Naive thymus-derived CD4-positive, alpha-beta T cell (primary cell): Measurements from ENCODE around the gene PTGS2. TPM values are rescaled to one million over a fixed set of nuclear protein-coding genes. Genes with fewer than 3 reads are reported as not detected.
"Not testable (repeated sequence)": the region's sequence is repeated elsewhere in the genome, so short reads cannot be mapped to it uniquely, and the experiment has no call there.

Experiments
- ATAC-seq: fragments of 150-1000 bp; cut with Tn5 transposase; 2 replicates; pipeline ENCODE4 v1.10.0; 2021; ENCODE audit warnings: mild to moderate bottlenecking, moderate library complexity
- CTCF ChIA-PET: fragments of 350-600 bp; sonication (Branson Sonifier 250); formaldehyde crosslinking; loops from one replicate; lab custom pipeline; 2021; ENCODE audit warnings: antibody characterized with exemption; lab: Charles Lee
- POLR2A ChIA-PET: fragments of 350-600 bp; sonication (Branson Sonifier 250); formaldehyde crosslinking; loops from one replicate; lab custom pipeline; 2021; ENCODE audit warnings: antibody characterized with exemption, inconsistent platforms; lab: Charles Lee
- DNase-seq, 9 donors: peaks; one replicate each; pipeline versions ENCODE4 v3.0.0 to v3.0.0-alpha.2; 2020 to 2022; ENCODE audit warnings: mixed read lengths in 1 of 9
- H3K27ac ChIP-seq: one replicate; pipeline ENCODE4 v1.7.0; 2013; ENCODE audit warnings: mild to moderate bottlenecking, low read depth, low read length, moderate library complexity
- H3K27me3 ChIP-seq, 2 donors: one replicate each; pipeline ENCODE4 v1.7.0; 2013; ENCODE audit warnings: low read length in 2 of 2, mild to moderate bottlenecking in 2 of 2, moderate library complexity in 2 of 2; ENCODE audit not compliant: control insufficient read depth in 2 of 2, insufficient read depth in 2 of 2
- H3K36me3 ChIP-seq, 3 experiments: 1 replicate in 2 of 3; 2 replicates in 1 of 3; pipeline ENCODE4 v1.7.0; 2013; ENCODE audit warnings: low read length in 3 of 3, mild to moderate bottlenecking in 3 of 3, moderate library complexity in 1 of 3; ENCODE audit not compliant: insufficient read depth in 3 of 3, control insufficient read depth in 2 of 3
- H3K4me1 ChIP-seq, 2 donors: one replicate each; pipeline ENCODE4 v1.7.0; 2013; ENCODE audit warnings: low read length in 2 of 2, mild to moderate bottlenecking in 2 of 2, moderate library complexity in 1 of 2; ENCODE audit not compliant: control insufficient read depth in 2 of 2, insufficient read depth in 2 of 2
- H3K4me3 ChIP-seq: 2 replicates; pipeline ENCODE4 v1.7.0; 2013; ENCODE audit warnings: mild to moderate bottlenecking, low read length
- H3K9me3 ChIP-seq, 3 experiments: 1 replicate in 2 of 3; 2 replicates in 1 of 3; pipeline ENCODE4 v1.7.0; 2013; ENCODE audit warnings: low read length in 3 of 3; ENCODE audit not compliant: control insufficient read depth in 2 of 3
- H3K27ac Mint-ChIP-seq, 9 donors: one replicate each; pipeline ENCODE4 v1.8.0; 2020 to 2022; ENCODE audit warnings: mixed read lengths in 9 of 9, mild to moderate bottlenecking in 8 of 9, moderate library complexity in 5 of 9, inconsistent platforms in 2 of 9
- H3K27me3 Mint-ChIP-seq, 5 donors: one replicate each; pipeline ENCODE4 v1.8.0; 2021 to 2022; ENCODE audit warnings: mixed read lengths in 5 of 5, mild to moderate bottlenecking in 1 of 5
- H3K36me3 Mint-ChIP-seq, 5 donors: one replicate each; pipeline ENCODE4 v1.8.0; 2020 to 2022; ENCODE audit warnings: mixed read lengths in 5 of 5, mild to moderate bottlenecking in 3 of 5, inconsistent platforms in 1 of 5
- H3K4me1 Mint-ChIP-seq, 7 donors: one replicate each; pipeline ENCODE4 v1.8.0; 2020 to 2022; ENCODE audit warnings: mixed read lengths in 7 of 7, mild to moderate bottlenecking in 3 of 7, inconsistent platforms in 1 of 7
- H3K4me3 Mint-ChIP-seq, 10 donors: one replicate each; pipeline ENCODE4 v1.8.0; 2020 to 2022; ENCODE audit warnings: mild to moderate bottlenecking in 10 of 10, mixed read lengths in 10 of 10, moderate library complexity in 6 of 10, inconsistent platforms in 2 of 10
- H3K9me3 Mint-ChIP-seq, 11 donors: one replicate each; pipeline ENCODE4 v1.8.0; 2020 to 2022; ENCODE audit warnings: mixed read lengths in 11 of 11, mild to moderate bottlenecking in 4 of 11, inconsistent platforms in 1 of 11, moderate library complexity in 1 of 11
- intact Hi-C, 2 donors: fragments of 100-400 bp; cut with micrococcal nuclease; formaldehyde crosslinking; loops; one replicate each; pipeline ENCODE4 v1.15.1; 2023
- polyA plus RNA-seq, 2 donors: library from polyadenylated mRNA; unstranded; fragments of 300-500 nt; fragmentation: Illumina TruSeq; gene quantifications; one replicate each; pipeline ENCODE4 v1.2.3, GENCODE V29; 2021
- total RNA-seq, 6 experiments: library from RNA in 5 of 6; stranded (reverse) in 5 of 6; gene quantifications; 1 replicate in 5 of 6; 2 replicates in 1 of 6; pipeline ENCODE4 v1.2.3 and lab custom pipeline; 2021 to 2026

Gene PTGS2
- total and polyA plus RNA-seq, 7 experiments from 2014 or later = 0.17 to 73.8 (median 21.8) TPM; not detected in 4

- H3K4me1 Mint-ChIP-seq = no peaks in the 10 kb centered on the region
- H3K36me3 ChIP-seq = no peaks in the 10 kb centered on the region
- ATAC-seq (no peak), DNase-seq (no peak)
- no peak overlapping the region for H3K27ac Mint-ChIP-seq
- CTCF ChIA-PET = no interaction called here
- intact Hi-C loops = no loop called here
- H3K36me3 Mint-ChIP-seq = no peaks in the 10 kb centered on the region
- H3K4me1 ChIP-seq = no peaks in the 10 kb centered on the region
- H3K9me3 Mint-ChIP-seq = peaks cover 0 to 5% (median 0%) of the 10 kb centered on the region in 11 donors
- H3K27me3 Mint-ChIP-seq = peaks cover 3 to 21% (median 12%) of the 10 kb centered on the region in 5 donors
- no peak overlapping the region for H3K4me3 Mint-ChIP-seq
- no peak overlapping the region for H3K4me3 ChIP-seq
- no peak overlapping the region for H3K27ac ChIP-seq
- POLR2A ChIA-PET = no interaction called here
- no peaks in the 10 kb centered on the region for H3K9me3 ChIP-seq
- H3K27me3 ChIP-seq = no peaks in the 10 kb centered on the region
These were observed 8.9 kb downstream of the PTGS2 start for GRCh38 chr1:186671136-186671825.

GRCh38 chr1:186670297-186671135 is 9.7 kb downstream of the PTGS2 start:
- ATAC-seq = peak; percentile 18
- Histone ChIP-seq H3K27ac (no peak overlapping the region), H3K9me3 (no peaks in the 10 kb centered on the region), H3K4me3 (no peak overlapping the region), H3K4me1 (no peaks in the 10 kb centered on the region), H3K27me3 (no peaks in the 10 kb centered on the region), H3K36me3 (no peaks in the 10 kb centered on the region)
- no peak for DNase-seq
- Mint-ChIP-seq H3K4me3 (no peak overlapping the region), H3K27ac (no peak overlapping the region), H3K36me3 (no peaks in the 10 kb centered on the region), H3K27me3 (peaks cover 0 to 16% (median 7%) of the 10 kb centered on the region in 5 donors), H3K4me1 (no peaks in the 10 kb centered on the region), H3K9me3 (peaks cover 0 to 5% (median 0%) of the 10 kb centered on the region in 11 donors)
- intact Hi-C loops = no loop called here
- POLR2A ChIA-PET = no interaction called here
- CTCF ChIA-PET = no interaction called here

GRCh38 chr1:186669784-186670183 is 10.4 kb downstream of the PTGS2 start:
- H3K4me3 Mint-ChIP-seq, H3K27ac Mint-ChIP-seq, H3K27me3 ChIP-seq, H3K9me3 Mint-ChIP-seq, H3K9me3 ChIP-seq, ATAC-seq, H3K36me3 ChIP-seq, CTCF ChIA-PET, H3K36me3 Mint-ChIP-seq, H3K27ac ChIP-seq, H3K4me1 Mint-ChIP-seq, H3K4me3 ChIP-seq, POLR2A ChIA-PET, intact Hi-C loops, H3K4me1 ChIP-seq, DNase-seq: not testable (repeated sequence)
- H3K27me3 Mint-ChIP-seq = peaks cover 0 to 16% (median 7%) of the 10 kb centered on the region in 5 donors

- H3K27ac ChIP-seq, H3K4me1 Mint-ChIP-seq, ATAC-seq, H3K27ac Mint-ChIP-seq, intact Hi-C loops, H3K36me3 ChIP-seq, H3K27me3 ChIP-seq, H3K9me3 Mint-ChIP-seq, H3K4me1 ChIP-seq, H3K4me3 Mint-ChIP-seq, POLR2A ChIA-PET, H3K4me3 ChIP-seq, DNase-seq, H3K9me3 ChIP-seq, H3K36me3 Mint-ChIP-seq, CTCF ChIA-PET: not testable (repeated sequence)
- H3K27me3 Mint-ChIP-seq = peaks cover 5 to 11% (median 7%) of the 10 kb centered on the region in 5 donors
These were observed 16.0 kb downstream of the PTGS2 start for GRCh38 chr1:186664217-186664616.

GRCh38 chr1:186662752-186663151 is 17.5 kb downstream of the PTGS2 start:
- H3K27me3 Mint-ChIP-seq = peaks cover 0 to 5% (median 1%) of the 10 kb centered on the region in 5 donors
- ATAC-seq (no peak), DNase-seq (no peak)
- H3K27ac ChIP-seq = no peak overlapping the region
- peaks cover 0 to 2% of the 10 kb centered on the region in 2 donors for H3K27me3 ChIP-seq
- POLR2A ChIA-PET = no interaction called here
- CTCF ChIA-PET = no interaction called here
- no peak overlapping the region for H3K4me3 ChIP-seq
- H3K9me3 Mint-ChIP-seq = peaks cover 0 to 6% (median 0%) of the 10 kb centered on the region in 11 donors
- no peaks in the 10 kb centered on the region for H3K36me3 ChIP-seq
- H3K9me3 ChIP-seq = no peaks in the 10 kb centered on the region
- no peaks in the 10 kb centered on the region for H3K36me3 Mint-ChIP-seq
- H3K4me1 Mint-ChIP-seq = peaks cover 0 to 2% (median 0%) of the 10 kb centered on the region in 7 donors
- H3K4me1 ChIP-seq = no peaks in the 10 kb centered on the region
- no peak overlapping the region for H3K4me3 Mint-ChIP-seq
- H3K27ac Mint-ChIP-seq = no peak overlapping the region
- intact Hi-C loops = no loop called here

GRCh38 chr1:186659890-186660341 is 20.3 kb downstream of the PTGS2 start:
- no peak overlapping the region for H3K27ac ChIP-seq

More at GRCh38 chr1:186659890-186660341, 20.3 kb downstream of the PTGS2 start:
- Mint-ChIP-seq H3K4me3 (no peak overlapping the region), H3K9me3 (peaks cover 0 to 6% (median 0%) of the 10 kb centered on the region in 11 donors), H3K4me1 (peaks cover 0 to 3% (median 0%) of the 10 kb centered on the region in 7 donors), H3K27ac (no peak overlapping the region), H3K36me3 (no peaks in the 10 kb centered on the region), H3K27me3 (peaks cover 0 to 5% (median 0%) of the 10 kb centered on the region in 5 donors)
- intact Hi-C loops = no loop called here
- H3K27me3 ChIP-seq = peaks cover 0 to 2% of the 10 kb centered on the region in 2 donors
- ATAC-seq (peak; percentile 63), DNase-seq (no peak)
- CTCF ChIA-PET = no interaction called here
- H3K4me3 ChIP-seq = no peak overlapping the region
- POLR2A ChIA-PET = no interaction called here
- no peaks in the 10 kb centered on the region for H3K36me3 ChIP-seq
- H3K4me1 ChIP-seq = no peaks in the 10 kb centered on the region
- no peaks in the 10 kb centered on the region for H3K9me3 ChIP-seq
